GM12865 (cell line): ENCODE measurements around the gene NFKBIE.

ENCODE experiments used
- DNase-seq: peaks from one replicate; pipeline ENCODE4 v3.0.0; 2010; ENCODE audit warnings: low read depth
- H3K4me3 ChIP-seq: 2 replicates; pipeline ENCODE4 v1.5.1; 2011; ENCODE audit warnings: mild to moderate bottlenecking, low read depth, low read length, control low read depth
- CTCF ChIP-seq: IDR thresholded peaks from 2 replicates; pipeline ENCODE4 v1.5.1; 2011; ENCODE audit warnings: low read length, control low read depth, low read depth, inconsistent platforms; ENCODE audit not compliant: insufficient read depth; ENCODE audit errors: missing control alignments

The NFKBIE gene

GRCh38 chr6:44269178-44269920 is 4.0 kb upstream of the NFKBIE start:
- no peak for DNase-seq
- no peak overlapping the region for H3K4me3 ChIP-seq
- no peak for TF ChIP-seq CTCF

- TF ChIP-seq CTCF = peak; percentile 95
- DNase-seq = peak; percentile 73
Observed at GRCh38 chr6:44268095-44268628, 2.8 kb upstream of the NFKBIE start.

GRCh38 chr6:44267252-44267651 is 1.9 kb upstream of the NFKBIE start:
- TF ChIP-seq CTCF = no peak
- H3K4me3 ChIP-seq = no peak overlapping the region
- DNase-seq = no peak

More at GRCh38 chr6:44268095-44268628, 2.8 kb upstream of the NFKBIE start:
- H3K4me3 ChIP-seq = no peak overlapping the region

GRCh38 chr6:44266347-44266746 is 996 bp upstream of the NFKBIE start:
- no peak for TF ChIP-seq CTCF
- DNase-seq = peak; percentile 82
- H3K4me3 ChIP-seq = peak overlapping the region; percentile 36

GRCh38 chr6:44265722-44266233 is 427 bp upstream of the NFKBIE start:
- TF ChIP-seq CTCF = no peak
- H3K4me3 ChIP-seq = peak overlapping the region; percentile 36
- DNase-seq = no peak

GRCh38 chr6:44264154-44265006 is 971 bp downstream of the NFKBIE start:
- TF ChIP-seq CTCF = no peak
- DNase-seq = peak; percentile 85
- peak overlapping the region; percentile 95 for H3K4me3 ChIP-seq
